Measurements from ENCODE around the gene CLIC4. TPM values are rescaled to one million over a fixed set of nuclear protein-coding genes. Genes with fewer than 3 reads are reported as not detected.
"Not testable (repeated sequence)": the region's sequence is repeated elsewhere in the genome, so short reads cannot be mapped to it uniquely, and the experiment has no call there.

CLIC4 gene
- total RNA-seq, 1 donor from 2014 or later = 106 TPM

DNA sequence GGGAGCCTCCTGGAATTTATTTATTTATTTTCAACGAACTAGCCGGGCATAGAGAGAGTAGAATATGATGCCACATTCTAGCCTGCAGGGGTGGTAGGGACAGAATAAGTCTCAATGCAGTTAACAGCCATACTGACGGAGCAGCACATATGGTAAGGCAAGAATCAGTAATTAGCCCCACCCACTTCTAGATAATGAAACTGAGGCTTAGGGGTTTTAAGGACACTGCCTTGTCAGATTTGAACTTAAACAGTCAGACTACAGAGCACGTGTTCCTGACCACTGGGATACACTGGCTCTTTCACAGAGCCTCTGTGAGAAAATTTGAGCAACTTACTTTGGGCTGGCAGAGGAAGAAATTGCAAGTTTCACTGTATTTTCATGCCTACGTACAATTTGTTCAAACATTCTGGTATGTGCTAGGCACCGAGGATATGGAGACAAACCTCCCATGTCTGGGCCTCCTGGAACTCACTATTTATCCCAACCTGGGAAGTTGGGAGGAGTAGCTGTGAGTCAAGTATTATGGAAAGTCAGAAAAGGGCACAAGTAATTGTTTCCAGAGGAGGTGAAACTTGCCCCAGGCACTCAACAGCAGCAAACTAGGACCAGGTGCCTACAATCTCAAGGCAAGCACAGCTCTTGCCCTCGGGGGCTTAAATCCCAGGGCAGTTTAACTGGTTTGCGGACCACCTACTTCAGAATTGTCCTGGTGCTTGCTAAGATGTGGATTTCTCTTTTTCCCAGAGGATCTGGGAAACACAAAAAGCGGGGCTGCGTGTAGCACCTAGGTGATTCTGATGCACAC lies 1.6 kb upstream of the CLIC4 start:
- FAIRE-seq = no peak
- no peak for DNase-seq (ENCODE audit: low spot score in 2 of 2)

DNA sequence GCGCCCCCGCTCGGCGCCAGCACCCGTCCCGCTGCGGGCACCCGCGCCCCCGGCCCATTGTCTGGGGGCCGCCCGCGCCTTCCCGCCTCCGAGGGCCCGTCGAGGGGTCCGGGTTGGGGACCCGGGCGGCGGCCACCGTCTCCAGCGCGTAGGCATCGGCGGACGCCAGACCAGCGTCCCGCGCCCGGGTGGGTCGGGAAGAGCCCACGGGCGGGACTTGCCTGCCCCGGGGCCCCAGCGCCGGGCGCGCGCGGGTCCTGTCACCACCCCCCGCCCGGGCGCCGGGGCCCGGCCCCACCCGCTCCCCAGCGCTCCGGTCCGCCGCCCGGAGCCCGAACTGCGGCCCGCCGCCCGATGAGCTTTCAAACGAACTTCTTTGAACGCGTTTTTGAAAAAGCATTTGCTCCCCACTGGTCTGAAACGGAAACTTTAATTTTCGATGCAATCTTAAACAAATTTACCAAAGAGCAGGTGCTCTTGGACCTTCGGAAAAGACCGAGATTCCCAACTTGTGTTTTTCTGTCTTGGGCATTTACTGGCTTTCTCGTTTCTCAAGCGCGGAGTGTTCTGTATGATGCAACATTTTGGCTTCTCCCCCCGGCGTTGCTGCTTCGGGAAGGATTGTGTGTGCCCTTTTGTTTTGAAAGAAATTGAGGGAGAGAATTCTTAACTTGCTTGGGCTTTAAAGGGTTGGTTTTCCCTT lies 615 bp downstream of the CLIC4 start:
- FAIRE-seq (no peak), DNase-seq (ENCODE audit: low spot score in 2 of 2) (no peak)

DNA sequence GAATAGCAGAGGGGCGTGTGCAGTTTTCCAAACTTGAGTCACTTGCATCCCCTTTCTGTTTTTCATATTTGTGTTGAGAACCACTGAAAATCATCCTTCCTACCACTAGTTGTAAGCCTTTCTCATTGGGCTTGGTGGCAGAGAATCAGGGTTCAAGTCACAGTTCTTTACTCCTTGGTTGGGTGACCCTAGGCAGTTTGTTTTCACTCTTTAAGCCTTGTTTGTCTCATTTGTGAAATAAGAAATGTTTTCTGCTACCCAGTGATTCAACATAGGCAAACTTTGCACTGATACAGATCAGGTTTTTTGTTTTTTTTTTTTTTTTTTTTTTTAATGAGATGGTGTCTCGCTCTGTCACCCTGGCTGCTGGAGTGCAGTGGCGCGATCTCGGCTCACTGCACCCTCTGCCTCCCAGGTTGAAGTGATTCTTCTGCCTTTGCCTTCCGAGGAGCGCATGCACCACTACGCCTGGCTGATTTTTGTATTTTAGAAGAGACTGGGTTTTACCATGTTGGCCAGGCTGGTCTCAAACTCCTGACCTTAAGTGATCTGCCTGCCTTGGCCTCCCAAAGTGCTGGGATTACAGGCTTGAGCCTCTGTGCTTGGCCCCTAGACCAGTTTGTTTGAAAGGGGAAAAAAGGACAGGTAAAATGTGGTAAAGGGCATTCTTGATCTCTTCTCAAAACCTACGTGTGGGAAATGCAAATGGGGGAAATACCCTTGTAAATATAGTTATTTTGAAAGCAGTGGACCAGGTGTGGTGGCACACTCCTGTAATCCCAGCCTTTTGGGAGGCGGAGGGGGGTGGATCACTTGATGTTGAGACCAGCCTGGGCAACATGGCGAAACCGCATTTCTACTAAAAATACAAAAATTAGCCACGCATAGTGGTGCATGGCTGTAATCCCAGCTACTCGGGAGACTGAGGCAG lies 3.2 kb downstream of the CLIC4 start:
- FAIRE-seq = no peak
- DNase-seq (ENCODE audit: low spot score in 2 of 2) = no peak

DNA sequence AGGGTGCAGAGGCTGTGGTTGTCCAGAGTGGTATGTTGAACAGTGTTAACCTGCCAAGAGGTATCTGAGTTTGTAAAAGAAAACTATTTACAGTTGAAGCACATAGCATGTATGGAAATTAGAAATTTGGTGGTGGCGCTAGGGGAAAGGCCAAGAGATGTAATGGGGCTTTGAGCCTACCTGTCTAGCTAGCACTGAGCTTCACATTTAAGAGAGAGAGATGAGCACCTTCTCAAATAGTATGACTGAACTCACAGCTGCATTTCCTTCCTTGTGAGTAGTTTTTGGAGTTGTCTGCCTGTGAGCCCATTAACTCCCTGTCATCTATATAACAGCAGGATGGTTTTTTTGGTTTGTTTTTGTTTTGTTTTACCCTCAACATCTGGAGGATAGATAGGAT lies 4.0 kb downstream of the CLIC4 start:
- FAIRE-seq (no peak), DNase-seq (ENCODE audit: low spot score in 2 of 2) (no peak)

DNA sequence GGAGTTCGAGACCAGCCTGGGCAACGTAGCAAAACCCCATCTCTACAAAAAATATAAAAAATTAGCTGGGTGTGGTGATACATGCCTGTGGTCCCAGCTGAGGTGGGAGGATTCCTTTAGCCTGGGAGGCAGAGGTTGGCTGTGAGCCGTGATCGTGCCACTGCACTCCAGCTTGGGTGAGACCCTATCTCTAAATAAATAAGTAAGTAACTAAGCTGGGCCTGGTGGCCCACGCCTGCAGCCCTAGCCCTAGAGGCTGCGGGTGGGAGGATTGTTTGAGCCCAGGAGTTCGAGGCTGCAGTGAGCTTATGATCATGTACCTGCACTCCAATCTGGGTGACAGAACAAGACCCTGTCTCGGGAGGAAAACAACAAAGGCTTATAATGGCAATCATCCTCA lies 4.6 kb downstream of the CLIC4 start:
- DNase-seq (ENCODE audit: low spot score in 2 of 2) = no peak
- no peak for FAIRE-seq

DNA sequence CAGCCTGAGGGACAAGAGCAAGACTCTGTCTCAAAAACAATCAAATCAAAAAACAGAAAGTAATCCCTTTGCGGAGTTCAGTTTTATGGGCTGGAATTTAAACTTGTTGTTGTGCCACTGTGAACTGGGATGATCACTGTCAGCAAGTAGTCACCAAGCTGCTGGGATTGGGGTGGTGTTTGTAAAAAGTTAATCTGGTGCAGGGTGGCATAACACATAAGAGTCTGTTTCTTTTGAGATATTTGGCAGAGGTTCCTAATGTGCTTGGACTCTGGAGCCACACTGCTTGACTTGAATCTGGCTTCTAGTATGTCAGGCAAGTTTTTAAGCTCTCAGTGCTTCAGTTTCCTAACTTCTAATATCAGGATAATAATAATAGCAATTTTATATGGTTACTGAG lies 6.6 kb downstream of the CLIC4 start:
- FAIRE-seq = no peak
- no peak for DNase-seq (ENCODE audit: low spot score in 2 of 2)

DNA sequence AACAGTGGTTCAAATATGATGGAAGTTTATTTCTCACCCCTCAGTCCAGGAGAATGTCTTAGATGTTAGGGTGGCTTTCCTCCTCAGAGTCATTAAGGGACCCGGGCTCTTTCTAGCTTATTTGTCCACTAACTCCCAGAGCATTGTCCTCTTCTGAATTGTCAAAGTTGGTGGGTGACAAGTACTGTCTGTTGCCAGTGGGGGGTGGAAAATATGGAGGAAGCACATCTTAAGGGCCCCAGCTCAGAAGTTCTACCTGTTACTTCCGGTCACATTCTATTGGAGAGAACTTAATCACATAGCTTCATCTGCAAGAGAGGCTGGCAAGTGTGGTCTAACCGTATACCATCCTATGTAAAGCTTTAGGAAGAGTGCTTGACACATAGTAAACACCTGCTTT lies 7.1 kb downstream of the CLIC4 start:
- FAIRE-seq = no peak

DNA sequence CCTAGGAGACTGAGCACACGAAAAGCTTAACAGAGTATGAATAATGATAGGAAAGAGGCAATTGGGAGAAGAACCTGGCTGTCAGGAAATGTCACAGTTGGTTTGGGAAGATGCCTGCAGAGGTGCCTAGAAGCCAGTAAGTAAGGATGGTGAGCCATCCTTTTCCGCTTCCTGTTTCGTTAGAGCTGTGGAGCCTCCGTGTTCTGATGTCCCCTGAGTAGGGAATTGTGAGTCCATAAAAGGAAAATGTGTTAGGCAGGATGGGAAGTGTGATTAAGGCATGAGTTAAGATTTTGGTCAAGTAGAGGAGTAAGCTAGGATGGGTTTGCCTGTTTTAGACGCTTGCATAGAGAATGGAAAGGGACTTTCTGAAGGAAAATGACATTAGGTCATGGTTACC lies 9.0 kb downstream of the CLIC4 start:
- FAIRE-seq = no peak
- no peak for DNase-seq (ENCODE audit: low spot score in 2 of 2)

More for the DNA sequence above, 7.1 kb downstream of the CLIC4 start:
- DNase-seq (ENCODE audit: low spot score in 2 of 2) = no peak

DNA sequence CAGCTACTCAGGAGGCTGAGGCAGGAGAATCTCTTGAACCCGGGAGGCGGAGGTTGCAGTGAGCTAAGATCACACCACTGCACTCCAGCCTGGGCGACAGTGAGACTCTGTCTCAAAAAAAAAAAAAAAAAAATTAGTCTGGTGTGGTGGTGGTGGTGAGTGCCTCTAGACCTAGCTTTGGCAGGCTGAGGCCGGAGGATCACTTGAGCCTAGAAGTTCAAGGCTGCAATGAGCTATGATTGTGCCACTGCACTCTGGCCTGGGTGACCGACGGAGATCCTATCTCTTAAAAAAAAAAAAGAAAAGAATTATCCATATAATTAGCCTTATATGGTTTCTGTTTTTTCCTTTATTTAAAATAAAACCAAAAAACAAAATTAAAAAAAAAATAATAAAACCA lies 10.1 kb downstream of the CLIC4 start:
- peak; percentile 13 for FAIRE-seq
- not testable (repeated sequence) for DNase-seq (ENCODE audit: low spot score in 2 of 2)

DNA sequence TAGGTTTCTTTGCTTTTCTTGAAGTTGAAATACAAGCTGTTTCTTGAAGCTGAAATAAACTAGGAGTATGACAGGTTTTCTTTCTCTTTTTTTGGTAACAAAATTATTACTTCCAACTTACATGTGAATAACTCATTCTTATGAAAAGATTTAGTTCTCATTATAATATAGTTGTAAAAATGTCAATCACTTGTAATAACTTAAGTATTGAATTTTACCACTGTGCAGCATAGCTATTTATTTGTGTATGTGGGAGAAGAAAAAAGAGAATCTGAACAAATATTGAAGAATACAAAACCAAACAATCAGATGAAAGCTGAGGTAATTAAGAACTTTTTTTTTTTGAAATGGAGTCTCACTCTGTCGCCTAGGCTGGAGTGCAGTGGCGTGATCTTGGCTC lies 11.1 kb downstream of the CLIC4 start:
- DNase-seq (ENCODE audit: low spot score in 2 of 2) (no peak), FAIRE-seq (no peak)

DNA sequence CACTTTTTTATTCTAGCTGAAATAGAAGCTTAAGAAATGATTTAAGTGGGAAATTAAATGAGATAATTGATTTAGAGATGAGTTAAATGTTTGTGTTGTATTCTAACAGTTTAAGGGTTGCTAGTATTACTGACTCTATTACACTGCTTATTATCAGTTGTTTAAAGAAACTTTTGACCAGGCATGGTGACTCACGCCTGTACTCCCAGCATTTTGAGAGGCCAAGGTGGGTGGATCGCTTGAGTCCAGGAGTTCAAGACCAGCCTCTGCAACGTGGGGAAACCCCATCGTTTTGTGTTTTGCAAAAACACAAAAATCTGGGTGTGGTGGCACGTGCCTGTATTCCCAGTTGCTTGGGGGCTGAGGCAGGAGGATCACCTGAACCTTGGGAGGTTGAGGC lies 14.2 kb downstream of the CLIC4 start:
- DNase-seq (ENCODE audit: low spot score in 2 of 2) (no peak), FAIRE-seq (no peak)

DNA sequence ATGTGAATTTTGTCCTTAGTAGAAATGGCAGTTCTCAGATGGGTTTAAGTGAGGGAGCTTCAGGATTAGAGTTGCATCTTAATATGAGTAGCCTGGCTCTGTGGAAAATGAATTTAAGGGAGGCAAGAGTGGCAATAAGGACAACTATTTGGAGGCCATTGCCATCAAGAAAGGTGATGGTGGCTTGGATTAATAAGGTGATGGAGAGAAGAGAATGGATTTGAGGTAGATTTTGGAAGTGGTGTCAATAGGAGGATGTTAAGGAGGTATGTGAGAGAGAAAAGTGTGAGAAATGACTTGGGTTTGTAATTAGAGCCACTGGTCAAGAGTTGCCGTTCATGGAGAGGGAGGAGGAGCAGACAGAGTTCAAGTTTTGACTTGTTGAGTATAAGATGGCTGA lies 16.3 kb downstream of the CLIC4 start:
- no peak for FAIRE-seq
- DNase-seq (ENCODE audit: low spot score in 2 of 2) = no peak

DNA sequence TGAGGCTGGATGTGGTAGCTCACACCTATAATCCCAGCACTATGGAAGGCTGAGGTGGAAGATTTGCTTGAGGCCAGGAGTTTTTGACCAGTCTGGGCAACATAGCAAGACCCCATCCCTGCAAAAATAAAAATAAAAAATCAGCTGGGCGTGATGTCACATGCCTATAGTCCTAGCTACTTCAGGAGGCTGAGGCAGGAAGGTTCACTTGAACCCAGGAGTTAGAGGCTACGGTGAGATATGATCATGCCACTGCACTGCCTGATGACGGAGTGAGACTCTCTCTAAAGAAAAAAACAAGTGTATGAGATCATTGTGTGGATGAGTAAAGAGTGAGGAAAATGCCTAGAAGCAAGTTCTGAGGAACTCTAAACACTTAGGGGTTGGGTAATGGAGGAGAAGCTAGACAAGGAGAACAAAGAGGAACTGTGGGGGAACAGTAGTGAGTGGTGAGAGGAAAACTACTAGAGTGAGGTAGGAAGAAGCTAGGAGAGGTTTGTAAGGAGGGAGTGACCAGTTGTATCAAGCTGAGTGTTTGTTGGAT lies 17.0 kb downstream of the CLIC4 start:
- DNase-seq (ENCODE audit: low spot score in 2 of 2) = no peak
- FAIRE-seq = no peak

DNA sequence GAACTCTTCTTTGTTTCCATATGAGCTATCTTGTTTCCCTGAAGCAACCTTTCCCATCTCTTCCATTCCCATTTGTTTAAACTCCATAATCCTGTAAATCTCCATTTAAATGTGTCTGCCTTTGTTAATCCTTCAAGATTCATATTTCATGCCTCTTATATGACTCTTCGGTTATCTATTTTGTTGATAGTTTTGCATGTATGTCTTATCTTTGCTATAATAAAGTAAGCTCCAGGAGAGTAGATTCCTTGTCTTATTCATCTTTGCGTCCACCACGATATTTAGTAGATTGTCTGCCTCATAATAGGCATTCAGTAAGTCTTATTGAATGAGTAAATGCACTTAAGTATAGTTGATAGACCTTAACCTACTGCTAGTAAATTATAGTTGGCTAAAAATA lies 18.4 kb downstream of the CLIC4 start:
- DNase-seq (ENCODE audit: low spot score in 2 of 2) (no peak), FAIRE-seq (no peak)

DNA sequence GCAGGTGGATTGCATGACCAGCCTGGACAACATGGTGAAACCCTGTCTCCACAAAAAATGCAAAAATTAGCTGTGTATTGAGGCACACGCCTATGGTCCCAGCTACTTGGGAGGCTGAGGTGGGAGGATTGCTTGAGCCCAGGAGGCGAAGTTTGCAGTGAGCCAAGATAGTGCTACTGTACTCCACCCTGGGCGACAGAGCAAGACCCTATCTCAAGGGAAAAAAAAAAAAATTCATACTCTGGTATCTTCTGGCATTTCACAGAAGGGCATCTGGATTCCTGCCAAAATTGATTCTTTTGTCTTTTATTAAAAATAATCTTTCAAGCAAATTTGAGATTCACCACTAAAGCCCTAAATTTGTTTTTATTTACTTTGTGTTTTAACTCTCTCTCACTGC lies 19.2 kb downstream of the CLIC4 start:
- FAIRE-seq = no peak
- DNase-seq (ENCODE audit: low spot score in 2 of 2) = no peak

DNA sequence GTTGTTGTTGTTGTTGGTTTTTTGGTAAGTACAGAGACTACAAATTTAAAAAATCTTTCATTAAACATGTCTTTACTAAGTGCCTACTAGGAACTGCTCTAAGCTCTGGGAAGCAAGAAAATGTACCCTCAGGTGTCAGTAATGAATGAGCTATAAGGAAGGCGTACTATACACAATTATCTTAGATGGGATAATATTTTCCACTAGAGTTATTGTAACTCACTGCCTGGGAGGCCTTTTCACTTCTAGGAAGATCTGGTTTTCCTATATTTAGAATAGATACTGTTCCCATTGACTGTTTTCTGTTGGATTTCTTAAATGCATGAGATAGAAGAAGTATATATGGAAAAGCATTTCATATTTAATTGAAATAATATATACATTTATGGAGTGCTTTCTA lies 19.6 kb downstream of the CLIC4 start:
- FAIRE-seq = no peak

DNA sequence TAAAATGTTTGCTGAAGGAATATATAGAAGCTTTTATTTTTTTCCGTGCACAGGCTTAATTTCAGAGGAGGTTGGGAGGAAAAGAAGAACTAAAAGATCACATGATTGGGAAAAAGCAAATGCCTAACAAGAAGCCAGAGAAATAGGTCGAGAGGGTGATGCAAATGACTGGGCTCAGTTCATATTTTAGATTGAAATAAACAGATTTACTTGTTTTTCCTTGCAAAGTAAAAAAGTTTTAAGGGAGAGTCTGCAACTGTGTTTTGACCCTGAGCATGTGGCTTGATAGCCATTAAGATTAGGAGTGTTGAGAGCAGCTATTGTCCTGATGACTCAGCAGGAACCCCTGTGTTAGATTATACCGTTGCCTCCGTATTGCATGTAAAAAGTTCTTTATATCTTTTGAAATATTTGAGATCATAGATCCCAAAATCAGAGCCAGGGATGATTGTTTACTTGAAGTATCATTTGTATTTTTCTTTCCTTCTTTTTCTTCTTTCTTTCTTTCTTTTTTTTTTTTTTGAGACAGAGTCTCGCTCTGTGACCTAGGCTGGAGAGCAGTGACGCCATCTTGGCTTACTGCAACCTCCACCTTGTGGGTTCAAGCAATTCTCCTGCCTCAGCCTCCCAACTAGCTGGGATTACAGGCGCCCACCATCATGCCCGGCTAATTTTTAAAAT lies 20.2 kb downstream of the CLIC4 start:
- DNase-seq (ENCODE audit: low spot score in 2 of 2) = no peak

More for the DNA sequence above, 19.6 kb downstream of the CLIC4 start:
- DNase-seq (ENCODE audit: low spot score in 2 of 2) = no peak

DNA sequence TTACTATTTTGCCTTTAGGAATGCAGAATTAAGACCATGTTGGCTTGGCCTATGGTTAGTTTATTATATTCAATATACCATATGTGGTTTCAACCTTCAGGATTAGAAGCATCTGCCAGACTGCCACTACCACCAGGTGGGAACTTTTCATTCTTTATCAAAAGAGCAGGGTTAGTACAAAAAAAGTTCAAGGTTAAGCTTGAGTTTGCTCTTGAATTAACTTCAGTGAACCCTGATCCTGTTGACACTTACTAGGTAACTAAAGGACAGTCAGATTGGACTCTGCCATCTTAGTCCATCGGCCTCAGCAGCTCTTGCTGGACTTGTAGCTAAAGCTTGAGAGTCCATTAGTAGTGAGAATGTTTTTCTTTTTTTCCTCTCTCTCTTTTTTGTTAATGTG lies 22.1 kb downstream of the CLIC4 start:
- DNase-seq (ENCODE audit: low spot score in 2 of 2) = no peak
- FAIRE-seq = no peak

More for the DNA sequence above, 20.2 kb downstream of the CLIC4 start:
- FAIRE-seq = no peak

DNA sequence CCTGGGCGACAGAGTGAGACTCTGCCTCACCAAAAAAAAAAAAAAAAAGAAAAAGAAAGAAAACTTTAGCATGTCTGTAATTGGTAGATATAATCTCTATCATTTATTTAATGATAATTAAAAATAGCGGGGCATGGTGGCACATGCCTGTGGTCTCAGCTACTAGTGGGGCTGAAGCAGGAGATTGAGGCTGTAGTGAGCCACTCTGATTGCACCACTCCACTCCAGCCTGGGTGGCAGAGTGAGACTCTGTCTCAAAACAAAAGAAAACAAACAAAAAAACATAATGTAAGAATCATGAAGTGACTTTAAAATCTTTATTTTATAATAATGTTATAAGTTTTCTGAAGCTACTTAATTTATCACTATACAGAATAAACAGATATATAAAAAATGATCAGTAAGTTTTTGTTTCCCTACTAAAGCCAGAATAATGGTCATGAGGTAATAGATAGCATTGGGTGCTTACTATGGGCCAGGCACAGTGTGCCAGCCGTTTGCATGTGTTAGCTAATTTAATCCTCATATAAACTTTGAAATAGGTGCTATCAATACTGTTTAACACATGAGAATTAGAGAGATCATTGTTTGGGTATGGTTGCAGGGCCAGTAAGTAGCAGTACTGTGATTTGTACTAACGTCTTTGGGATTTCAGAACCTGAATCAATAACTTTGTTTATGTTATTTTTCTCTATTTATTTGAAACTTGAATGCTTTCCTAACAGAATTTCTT lies 23.8 kb downstream of the CLIC4 start:
- no peak for FAIRE-seq
- DNase-seq (ENCODE audit: low spot score in 2 of 2) = no peak
